H1 (cell line): ENCODE data around the gene FAM240A. TPM values are rescaled to one million over a fixed set of nuclear protein-coding genes. Genes with fewer than 3 reads are reported as not detected.

Experiments
- ASH2L ChIP-seq: fragments of 200-600, 300-600 bp; sonication (generic); IDR thresholded peaks from one replicate; pipeline ENCODE4 v1.7.1; 2017; ENCODE audit warnings: low read length
- EZH2 ChIP-seq: fragments of 200-600 bp; sonication (generic); IDR thresholded peaks from 2 replicates; pipeline ENCODE4 v1.7.1; 2012; ENCODE audit warnings: low read depth, mild to moderate bottlenecking, moderate library complexity, low read length, inconsistent platforms; ENCODE audit not compliant: severe bottlenecking
- KDM4A ChIP-seq: IDR thresholded peaks from one replicate; pipeline ENCODE4 v1.7.1; 2012; ENCODE audit warnings: low read depth, mild to moderate bottlenecking, moderate library complexity, low read length, inconsistent platforms; ENCODE audit not compliant: severe bottlenecking
- POLR2A ChIP-seq, 2 experiments: IDR thresholded peaks; 1 replicate in 1 of 2; 2 replicates in 1 of 2; pipeline ENCODE4 v1.6.1; 2011; ENCODE audit warnings: low read depth in 2 of 2, low read length in 2 of 2, mild to moderate bottlenecking in 2 of 2; ENCODE audit errors: control extremely low read depth in 1 of 2
- POU5F1 ChIP-seq: IDR thresholded peaks from 2 replicates; pipeline ENCODE4 v1.6.1; 2011; ENCODE audit warnings: low read depth, mild to moderate bottlenecking, low read length, moderate library complexity
- SP1 ChIP-seq: IDR thresholded peaks from 2 replicates; pipeline ENCODE4 v1.6.1; 2011; ENCODE audit warnings: low read depth, low read length
- SP4 ChIP-seq: IDR thresholded peaks from 2 replicates; pipeline ENCODE4 v1.6.1; 2012; ENCODE audit warnings: low read length, inconsistent platforms
- SRF ChIP-seq: IDR thresholded peaks from 2 replicates; pipeline ENCODE4 v1.6.1; 2011; ENCODE audit warnings: mild to moderate bottlenecking, low read depth, low read length, moderate library complexity
- TAF1 ChIP-seq: IDR thresholded peaks from 2 replicates; pipeline ENCODE4 v1.6.1; 2011; ENCODE audit warnings: mild to moderate bottlenecking, low read depth, low read length
- YY1 ChIP-seq: IDR thresholded peaks from 2 replicates; pipeline ENCODE4 v1.6.1; 2011; ENCODE audit warnings: low read depth, mild to moderate bottlenecking, low read length
- polyA plus RNA-seq, 7 experiments: library from polyadenylated mRNA; depleted of rRNA in 3 of 7; stranded (reverse) in 5 of 7; unstranded in 2 of 7; fragments of >200 nt in 5 of 7; fragments of 200-250 nt in 2 of 7; gene quantifications; 1 replicate in 5 of 7; 2 replicates in 1 of 7; 4 replicates in 1 of 7; pipeline versions ENCODE4 v1.2.1 to v1.2.3, GENCODE V29; 2011 to 2013; ENCODE audit warnings: missing spikeins in 2 of 7, mixed read lengths in 2 of 7
- total RNA-seq: library from RNA; stranded (reverse); fragmentation: NEBNext Ultra II Directional; extraction: Animal tissue kit (Norgen Biotek cat#: 25700); gene quantifications from 2 replicates; pipeline ENCODE4 v1.2.1, GENCODE V29; 2021
- TF ChIP-seq, protein P1 (sequence below): fragments of 300-600 bp; sonication (generic); IDR thresholded peaks from 2 replicates; pipeline ENCODE4 v1.7.1; 2012; ENCODE audit warnings: low read length, moderate library complexity, mild to moderate bottlenecking, inconsistent platforms; ENCODE audit not compliant: insufficient replicate concordance

The FAM240A gene
- total and polyA plus RNA-seq, 2 of the 8 experiments (the other 6 are each of a cell fraction or from before 2014, with no cell fraction given) = 0.08 TPM; not detected in 1

DNA sequence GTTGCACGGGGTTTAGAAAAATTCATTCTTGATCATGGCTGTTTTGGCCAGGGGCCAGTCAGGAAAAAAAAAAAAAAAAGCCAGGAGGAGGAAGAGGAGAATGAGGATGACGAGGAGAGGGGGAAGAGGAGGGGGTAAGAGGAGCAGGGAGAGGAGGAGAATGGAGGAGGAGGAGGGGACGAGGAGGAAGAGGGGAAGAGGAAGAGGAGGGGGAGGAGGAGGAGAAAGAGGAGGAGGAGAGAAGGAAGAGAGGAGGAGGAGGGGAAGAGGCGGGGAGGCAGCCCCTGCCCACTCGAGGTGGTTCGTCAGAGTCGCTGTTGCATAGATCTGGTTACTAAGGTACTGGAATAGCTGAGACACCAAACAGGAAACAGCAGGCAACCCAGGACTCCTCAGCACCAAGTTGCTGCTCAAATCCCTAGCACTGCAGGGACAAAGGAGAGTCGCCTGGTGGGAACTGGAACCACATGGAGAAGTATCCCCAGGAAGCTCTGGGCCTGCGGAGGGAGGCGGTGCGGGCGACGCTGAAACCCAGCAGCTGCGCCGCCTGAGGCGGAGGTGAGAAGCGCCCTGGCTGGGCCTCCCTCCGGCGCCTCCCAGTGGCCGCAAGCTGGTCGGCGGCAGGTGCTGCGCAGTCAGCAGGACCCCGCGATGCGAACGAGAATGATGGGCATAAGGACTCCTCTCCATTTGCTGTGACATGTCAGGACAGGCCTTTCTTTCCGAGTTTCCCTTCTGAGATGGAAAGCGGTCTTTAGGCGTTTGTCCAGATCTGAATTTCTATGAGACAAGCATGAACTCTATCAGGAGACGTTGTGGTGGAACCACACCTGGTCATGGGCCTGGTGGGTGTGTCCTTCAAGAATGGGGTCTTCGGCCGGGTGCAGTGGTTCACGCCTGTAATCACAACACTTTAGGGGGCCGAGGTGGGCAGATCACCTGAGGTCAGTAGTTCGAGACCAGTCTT is 17.5 kb downstream of the FAM240A start (continued):
- TF ChIP-seq, protein P1, sequence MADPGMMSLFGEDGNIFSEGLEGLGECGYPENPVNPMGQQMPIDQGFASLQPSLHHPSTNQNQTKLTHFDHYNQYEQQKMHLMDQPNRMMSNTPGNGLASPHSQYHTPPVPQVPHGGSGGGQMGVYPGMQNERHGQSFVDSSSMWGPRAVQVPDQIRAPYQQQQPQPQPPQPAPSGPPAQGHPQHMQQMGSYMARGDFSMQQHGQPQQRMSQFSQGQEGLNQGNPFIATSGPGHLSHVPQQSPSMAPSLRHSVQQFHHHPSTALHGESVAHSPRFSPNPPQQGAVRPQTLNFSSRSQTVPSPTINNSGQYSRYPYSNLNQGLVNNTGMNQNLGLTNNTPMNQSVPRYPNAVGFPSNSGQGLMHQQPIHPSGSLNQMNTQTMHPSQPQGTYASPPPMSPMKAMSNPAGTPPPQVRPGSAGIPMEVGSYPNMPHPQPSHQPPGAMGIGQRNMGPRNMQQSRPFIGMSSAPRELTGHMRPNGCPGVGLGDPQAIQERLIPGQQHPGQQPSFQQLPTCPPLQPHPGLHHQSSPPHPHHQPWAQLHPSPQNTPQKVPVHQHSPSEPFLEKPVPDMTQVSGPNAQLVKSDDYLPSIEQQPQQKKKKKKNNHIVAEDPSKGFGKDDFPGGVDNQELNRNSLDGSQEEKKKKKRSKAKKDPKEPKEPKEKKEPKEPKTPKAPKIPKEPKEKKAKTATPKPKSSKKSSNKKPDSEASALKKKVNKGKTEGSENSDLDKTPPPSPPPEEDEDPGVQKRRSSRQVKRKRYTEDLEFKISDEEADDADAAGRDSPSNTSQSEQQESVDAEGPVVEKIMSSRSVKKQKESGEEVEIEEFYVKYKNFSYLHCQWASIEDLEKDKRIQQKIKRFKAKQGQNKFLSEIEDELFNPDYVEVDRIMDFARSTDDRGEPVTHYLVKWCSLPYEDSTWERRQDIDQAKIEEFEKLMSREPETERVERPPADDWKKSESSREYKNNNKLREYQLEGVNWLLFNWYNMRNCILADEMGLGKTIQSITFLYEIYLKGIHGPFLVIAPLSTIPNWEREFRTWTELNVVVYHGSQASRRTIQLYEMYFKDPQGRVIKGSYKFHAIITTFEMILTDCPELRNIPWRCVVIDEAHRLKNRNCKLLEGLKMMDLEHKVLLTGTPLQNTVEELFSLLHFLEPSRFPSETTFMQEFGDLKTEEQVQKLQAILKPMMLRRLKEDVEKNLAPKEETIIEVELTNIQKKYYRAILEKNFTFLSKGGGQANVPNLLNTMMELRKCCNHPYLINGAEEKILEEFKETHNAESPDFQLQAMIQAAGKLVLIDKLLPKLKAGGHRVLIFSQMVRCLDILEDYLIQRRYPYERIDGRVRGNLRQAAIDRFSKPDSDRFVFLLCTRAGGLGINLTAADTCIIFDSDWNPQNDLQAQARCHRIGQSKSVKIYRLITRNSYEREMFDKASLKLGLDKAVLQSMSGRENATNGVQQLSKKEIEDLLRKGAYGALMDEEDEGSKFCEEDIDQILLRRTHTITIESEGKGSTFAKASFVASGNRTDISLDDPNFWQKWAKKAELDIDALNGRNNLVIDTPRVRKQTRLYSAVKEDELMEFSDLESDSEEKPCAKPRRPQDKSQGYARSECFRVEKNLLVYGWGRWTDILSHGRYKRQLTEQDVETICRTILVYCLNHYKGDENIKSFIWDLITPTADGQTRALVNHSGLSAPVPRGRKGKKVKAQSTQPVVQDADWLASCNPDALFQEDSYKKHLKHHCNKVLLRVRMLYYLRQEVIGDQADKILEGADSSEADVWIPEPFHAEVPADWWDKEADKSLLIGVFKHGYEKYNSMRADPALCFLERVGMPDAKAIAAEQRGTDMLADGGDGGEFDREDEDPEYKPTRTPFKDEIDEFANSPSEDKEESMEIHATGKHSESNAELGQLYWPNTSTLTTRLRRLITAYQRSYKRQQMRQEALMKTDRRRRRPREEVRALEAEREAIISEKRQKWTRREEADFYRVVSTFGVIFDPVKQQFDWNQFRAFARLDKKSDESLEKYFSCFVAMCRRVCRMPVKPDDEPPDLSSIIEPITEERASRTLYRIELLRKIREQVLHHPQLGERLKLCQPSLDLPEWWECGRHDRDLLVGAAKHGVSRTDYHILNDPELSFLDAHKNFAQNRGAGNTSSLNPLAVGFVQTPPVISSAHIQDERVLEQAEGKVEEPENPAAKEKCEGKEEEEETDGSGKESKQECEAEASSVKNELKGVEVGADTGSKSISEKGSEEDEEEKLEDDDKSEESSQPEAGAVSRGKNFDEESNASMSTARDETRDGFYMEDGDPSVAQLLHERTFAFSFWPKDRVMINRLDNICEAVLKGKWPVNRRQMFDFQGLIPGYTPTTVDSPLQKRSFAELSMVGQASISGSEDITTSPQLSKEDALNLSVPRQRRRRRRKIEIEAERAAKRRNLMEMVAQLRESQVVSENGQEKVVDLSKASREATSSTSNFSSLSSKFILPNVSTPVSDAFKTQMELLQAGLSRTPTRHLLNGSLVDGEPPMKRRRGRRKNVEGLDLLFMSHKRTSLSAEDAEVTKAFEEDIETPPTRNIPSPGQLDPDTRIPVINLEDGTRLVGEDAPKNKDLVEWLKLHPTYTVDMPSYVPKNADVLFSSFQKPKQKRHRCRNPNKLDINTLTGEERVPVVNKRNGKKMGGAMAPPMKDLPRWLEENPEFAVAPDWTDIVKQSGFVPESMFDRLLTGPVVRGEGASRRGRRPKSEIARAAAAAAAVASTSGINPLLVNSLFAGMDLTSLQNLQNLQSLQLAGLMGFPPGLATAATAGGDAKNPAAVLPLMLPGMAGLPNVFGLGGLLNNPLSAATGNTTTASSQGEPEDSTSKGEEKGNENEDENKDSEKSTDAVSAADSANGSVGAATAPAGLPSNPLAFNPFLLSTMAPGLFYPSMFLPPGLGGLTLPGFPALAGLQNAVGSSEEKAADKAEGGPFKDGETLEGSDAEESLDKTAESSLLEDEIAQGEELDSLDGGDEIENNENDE = no peak
- TF ChIP-seq SP1 (no peak), SRF (no peak), TAF1 (no peak), KDM4A (peak; percentile 62), YY1 (peak; percentile 57; the same call in 1 of the 2 replicates), POU5F1 (no peak), EZH2 (no peak), SP4 (peak; percentile 86), POLR2A (IDR thresholded peaks at IDR 0.05; ENCODE audit: control extremely low read depth in 1 of 2, low read depth in 2 of 2, low read length in 2 of 2) (no peak), ASH2L (peak; percentile 20)
